ENCODE measurements around the gene CDKL1.

DNA sequence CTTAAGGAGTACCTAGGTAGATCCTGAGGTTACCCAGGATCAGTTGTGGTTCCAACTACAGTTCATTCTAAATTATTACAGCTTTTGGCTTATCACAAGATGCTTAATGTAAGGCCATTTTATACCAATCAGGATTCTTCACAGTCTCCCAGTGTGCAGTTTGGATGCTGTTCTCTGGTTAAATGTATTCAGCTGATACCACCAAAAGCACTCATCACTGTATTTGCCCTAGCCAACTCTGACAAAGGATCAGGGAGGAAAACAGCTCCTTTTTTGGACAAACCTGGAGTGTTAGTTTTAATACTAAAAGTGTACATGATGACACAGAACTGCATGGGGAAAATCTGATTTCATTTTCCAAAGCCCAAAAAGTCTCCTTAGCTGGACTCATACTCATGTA is 65.1 kb downstream of the CDKL1 start:
- TF ChIP-seq CTCF (IDR thresholded peaks at IDR 0.05) (no peak), POLR2A (IDR thresholded peaks at IDR 0.05; ENCODE audit: low read depth) (no peak), POLR2AphosphoS5 (IDR thresholded peaks at IDR 0.05) (no peak)
